AG04449 (cell line): Measurements from ENCODE around the gene NUDT3.
"Not testable (repeated sequence)": the region's sequence is repeated elsewhere in the genome, so short reads cannot be mapped to it uniquely, and the experiment has no call there.

Experiments used
- CTCF ChIA-PET: fragments of 350-600 bp; formaldehyde crosslinking; extraction: SDS; loops from one replicate; lab custom pipeline; 2021; ENCODE audit warnings: antibody characterized with exemption; lab: Yijun Ruan, JAX
- POLR2A ChIA-PET: fragments of 400-600, 350-600 bp; formaldehyde crosslinking; extraction: SDS; loops from one replicate; lab custom pipeline; 2020; ENCODE audit warnings: antibody characterized with exemption, inconsistent platforms; lab: Yijun Ruan, JAX
- DNase-seq: peaks from one replicate; pipeline ENCODE4 v3.0.0-alpha.2; 2010; ENCODE audit warnings: low read depth, low spot score
- H3K4me3 ChIP-seq: 2 replicates; pipeline ENCODE4 v1.5.1; 2011; ENCODE audit warnings: low read depth, mild to moderate bottlenecking, control low read depth, low read length
- CTCF ChIP-seq: IDR thresholded peaks from one replicate; pipeline ENCODE4 v1.5.1; 2011; ENCODE audit warnings: mild to moderate bottlenecking, moderate library complexity, low read length, control low read depth, inconsistent platforms; ENCODE audit not compliant: insufficient read depth; ENCODE audit errors: missing control alignments

Gene NUDT3

DNA sequence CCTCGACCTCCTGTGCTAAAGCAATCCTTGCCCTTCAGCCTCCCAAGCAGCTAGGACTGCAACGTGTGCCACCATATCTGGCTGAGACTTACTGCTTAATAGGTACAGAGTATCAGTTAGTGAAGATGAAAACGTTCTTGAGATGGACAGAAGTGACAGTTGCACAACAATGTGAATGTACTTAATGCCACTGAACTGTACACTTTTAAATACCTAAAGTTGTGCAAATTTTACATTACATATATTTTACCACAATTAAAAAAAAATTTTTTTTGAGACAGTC is 25.9 kb downstream of the NUDT3 start:
- ChIA-PET CTCF (no interaction called here), POLR2A (no interaction called here)
- no peak for DNase-seq
- no peak for TF ChIP-seq CTCF
- H3K4me3 ChIP-seq: no peak overlapping the region

DNA sequence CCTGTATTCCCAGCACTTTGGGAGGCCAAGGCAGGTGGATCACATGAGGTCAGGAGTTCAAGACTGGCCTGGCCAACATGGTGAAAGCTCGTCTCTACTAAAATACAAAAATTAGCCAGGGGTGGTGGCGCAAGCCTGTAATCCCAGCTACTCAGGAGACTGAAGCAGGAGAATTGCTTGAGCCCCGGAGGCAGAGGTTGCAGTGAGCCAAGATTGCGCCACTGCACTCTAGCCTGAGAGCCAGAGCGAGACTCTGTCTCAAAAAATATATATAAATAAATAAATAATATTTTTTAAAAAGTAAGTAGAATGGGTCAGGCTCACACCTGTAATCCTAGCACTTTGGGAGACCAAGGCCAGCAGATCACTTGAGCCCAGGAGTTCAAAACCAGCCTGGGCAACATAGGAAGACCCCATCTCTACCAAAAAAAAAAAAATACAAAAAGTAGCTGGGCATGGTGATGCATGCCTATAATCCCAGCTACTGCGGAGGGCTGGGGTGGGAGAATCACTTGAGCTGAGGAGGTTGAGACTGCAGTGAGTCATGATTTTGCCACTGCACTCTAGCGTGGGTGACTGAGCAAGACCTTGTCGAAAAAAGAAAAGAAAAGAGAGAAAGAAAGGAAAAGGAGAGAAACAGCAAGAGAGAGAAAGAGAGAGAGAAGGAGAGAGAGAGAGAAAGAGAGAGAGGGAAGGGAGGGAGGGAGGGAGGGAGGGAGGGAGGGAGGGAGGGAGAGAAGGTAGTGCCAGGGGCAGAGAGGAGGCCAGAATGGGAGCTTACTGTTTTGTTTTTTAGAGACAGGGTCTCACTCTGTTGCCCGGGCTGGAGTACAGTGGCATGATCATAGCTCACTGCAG is 26.5 kb downstream of the NUDT3 start:
- CTCF ChIA-PET: not testable (repeated sequence)

GRCh38 chr6:34363681-34364075 is 28.8 kb downstream of the NUDT3 start:
- ChIA-PET POLR2A (interaction anchor here (1.0 kb wide), 1 partner anchor 114 kb away, joined by 3 read pairs; the partner anchor contains the start of gene SMIM29), CTCF (interaction anchor here (0.9 to 1.4 kb wide), 2 partner anchors 27 to 114 kb away, joined by 3 to 4 read pairs; no protein-coding TSS in a partner anchor)
- not testable (repeated sequence) for H3K4me3 ChIP-seq, DNase-seq

More for the DNA sequence above, 26.5 kb downstream of the NUDT3 start:
- DNase-seq: peak; percentile 16
- POLR2A ChIA-PET, H3K4me3 ChIP-seq: not testable (repeated sequence)

- ChIA-PET CTCF (interaction anchor here (0.9 to 1.4 kb wide), 2 partner anchors 28 to 114 kb away, joined by 3 to 4 read pairs; no protein-coding TSS in a partner anchor), POLR2A (interaction anchor here (1.0 kb wide), 1 partner anchor 114 kb away, joined by 3 read pairs; the partner anchor contains the start of gene SMIM29)
- H3K4me3 ChIP-seq: no peak overlapping the region
- no peak for TF ChIP-seq CTCF
- DNase-seq: no peak
These were observed 29.4 kb downstream of the NUDT3 start for GRCh38 chr6:34362909-34363680.

DNA sequence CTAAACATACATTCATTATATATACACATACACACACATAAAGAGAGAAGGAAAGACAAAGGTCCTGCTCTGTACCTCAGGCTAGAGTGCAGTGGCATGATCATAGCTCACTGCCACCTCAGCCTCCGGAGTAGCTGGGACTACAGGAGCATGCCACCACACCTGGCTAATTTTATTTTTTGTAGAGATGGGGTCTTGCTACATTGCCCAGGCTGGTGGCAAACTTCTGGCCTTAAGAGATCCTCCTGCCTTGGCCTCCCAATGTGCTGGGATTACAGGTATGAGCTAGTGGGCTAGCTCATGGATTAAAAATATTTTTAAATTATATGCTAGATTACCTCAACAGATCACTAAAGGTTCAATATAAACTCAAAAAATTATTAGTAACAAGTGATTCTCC is 30.3 kb downstream of the NUDT3 start:
- no peak for DNase-seq
- no peak for TF ChIP-seq CTCF
- ChIA-PET POLR2A (no interaction called here), CTCF (no interaction called here)
- no peak overlapping the region for H3K4me3 ChIP-seq

GRCh38 chr6:34360556-34360955 is 31.9 kb downstream of the NUDT3 start:
- no peak overlapping the region for H3K4me3 ChIP-seq
- TF ChIP-seq CTCF: no peak
- ChIA-PET CTCF (interaction anchor here (1.2 to 1.4 kb wide), 2 partner anchors 165 to 249 kb away, joined by 4 to 5 read pairs; no protein-coding TSS in a partner anchor), POLR2A (no interaction called here)
- DNase-seq: peak; percentile 73
